Endometrium (tissue), 2 donors: ENCODE results near the gene B3GNT8.
"Not testable (repeated sequence)": the region's sequence is repeated elsewhere in the genome, so short reads cannot be mapped to it uniquely, and the experiment has no call there.

Experiments
- FAIRE-seq: peaks from 2 replicates; lab custom pipeline; 2012; peaks lifted over from hg19 to GRCh38; lab: Jason Lieb, UNC
- donor health status: control.
- donor health status: control.

B3GNT8 gene

GRCh38 chr19:41426952-41427646 is at the start of gene B3GNT8:
TSS of gene B3GNT8 (minus strand) at chr19:41427374. CDS start at chr19:41426778, 596 bp downstream.
- no peak for FAIRE-seq

- FAIRE-seq = no peak
Observed at GRCh38 chr19:41476583-41476982, 49.4 kb upstream of the B3GNT8 start.

GRCh38 chr19:41463257-41464256 is 36.4 kb upstream of the B3GNT8 start:
- not testable (repeated sequence) for FAIRE-seq

GRCh38 chr19:41462497-41462896 is 35.3 kb upstream of the B3GNT8 start:
- FAIRE-seq = no peak

GRCh38 chr19:41457241-41457640 is 30.1 kb upstream of the B3GNT8 start:
- FAIRE-seq = no peak

- peak; percentile 77 for FAIRE-seq
Observed at GRCh38 chr19:41456342-41456918, 29.3 kb upstream of the B3GNT8 start.

GRCh38 chr19:41455936-41456335 is 28.8 kb upstream of the B3GNT8 start:
- FAIRE-seq = no peak

GRCh38 chr19:41452584-41453275 is 25.6 kb upstream of the B3GNT8 start:
- no peak for FAIRE-seq

GRCh38 chr19:41449865-41450178 is 22.6 kb upstream of the B3GNT8 start:
- FAIRE-seq = no peak

- FAIRE-seq = peak; percentile 39
Observed at GRCh38 chr19:41449079-41449864, 22.1 kb upstream of the B3GNT8 start.

GRCh38 chr19:41447732-41448332 is 20.7 kb upstream of the B3GNT8 start:
- FAIRE-seq = no peak

GRCh38 chr19:41445575-41445974 is 18.4 kb upstream of the B3GNT8 start:
- no peak for FAIRE-seq

- no peak for FAIRE-seq
Observed at GRCh38 chr19:41443813-41444455, 16.8 kb upstream of the B3GNT8 start.

GRCh38 chr19:41442473-41443355 is 15.5 kb upstream of the B3GNT8 start, which contains the start of gene ERICH4:
TSS of gene ERICH4 (plus strand) at chr19:41443156. CDS start at chr19:41443170, 14 bp downstream.
- FAIRE-seq = no peak

GRCh38 chr19:41441321-41441945 is 14.3 kb upstream of the B3GNT8 start:
- no peak for FAIRE-seq

- peak; percentile 91 for FAIRE-seq
Observed at GRCh38 chr19:41439441-41440222, 12.5 kb upstream of the B3GNT8 start, which contains the start of gene DMAC2. TSS of gene DMAC2 (minus strand) at chr19:41439912. CDS start at chr19:41439899, 13 bp downstream.

GRCh38 chr19:41437944-41438574 is 10.9 kb upstream of the B3GNT8 start:
- FAIRE-seq = no peak

GRCh38 chr19:41436674-41436951 is 9.4 kb upstream of the B3GNT8 start:
- FAIRE-seq = no peak
